ENCODE measurements around the gene TUBGCP6. TPM values are rescaled to one million over a fixed set of nuclear protein-coding genes. Genes with fewer than 3 reads are reported as not detected.

Gene TUBGCP6
- total RNA-seq, 1 experiment from 2014 or later: 38.6 TPM

- TF ChIP-seq ZFX (IDR thresholded peaks at IDR 0.05): no peak
- TF ChIP-seq YY1 (IDR thresholded peaks at IDR 0.05; ENCODE audit: extremely low read depth, insufficient replicate concordance, low read depth, low read length): no peak
- TF ChIP-seq ATF3 (IDR thresholded peaks at IDR 0.05): no peak
- TF ChIP-seq MAX (IDR thresholded peaks at IDR 0.05): no peak
- no peak for TF ChIP-seq CEBPB (IDR thresholded peaks at IDR 0.05; ENCODE audit: low read depth)
- TF ChIP-seq TCF7L2 (IDR thresholded peaks at IDR 0.05; ENCODE audit: borderline replicate concordance, extremely low read depth, insufficient read depth, insufficient read length): no peak
- no peak for TF ChIP-seq RAD21 (IDR thresholded peaks at IDR 0.05; ENCODE audit: low read depth)
- Histone ChIP-seq H3K9ac (ENCODE audit: low read length) (0 out of 2 replicates have a peak overlapping the region, but pooled peaks have one; percentile 67), H3K36me3 (ENCODE audit: control insufficient read depth in 1 of 2, insufficient read depth in 2 of 2, low read length in 2 of 2) (peaks cover 2 to 18% of the 10 kb centered on the region in 2 experiments; a peak in 3 of 4 replicates), H3K27ac (ENCODE audit: low read depth, low read length) (peak overlapping the region; percentile 22), H3K27me3 (ENCODE audit: insufficient read depth, low read length) (no peaks in the 10 kb centered on the region), H3K4me1 (ENCODE audit: control insufficient read depth in 1 of 2, insufficient read depth in 2 of 2, low read length in 2 of 2) (peaks cover 9 to 19% of the 10 kb centered on the region in 2 experiments; a peak in 3 of 4 replicates), H3K9me3 (ENCODE audit: control insufficient read depth in 1 of 2, insufficient read depth in 1 of 2, low read depth in 1 of 2, low read length in 2 of 2) (peaks cover 0 to 8% of the 10 kb centered on the region in 2 experiments; a peak in 1 of 4 replicates), H3K79me2 (ENCODE audit: insufficient read depth, low read length) (peaks cover 14% of the 10 kb centered on the region), H4K20me1 (ENCODE audit: insufficient read depth) (no peaks in the 10 kb centered on the region), H3K9me2 (ENCODE audit: insufficient read depth) (no peaks in the 10 kb centered on the region), H3K4me2 (ENCODE audit: low read length) (peak overlapping the region; percentile 95), H3K4me3 (replicated peaks in 1 of 2; ENCODE audit: low read depth in 1 of 2, low read length in 2 of 2) (no peak overlapping the region), H2AFZ (ENCODE audit: low read depth, low read length, poor library complexity, severe bottlenecking) (no peak overlapping the region)
- RAD21 ChIA-PET (ENCODE audit: low non-redundant PET in 1 of 2, low total read pairs in 2 of 2, uncharacterized antibody in 2 of 2, unreplicated experiment in 2 of 2): no interaction called here
- intact Hi-C loops (cut with micrococcal nuclease): no loop called here
- ATAC-seq (no peak), DNase-seq (ENCODE audit: low read depth, low spot score) (no peak)
- BruUV-seq (replicated peaks): no TSS peak
- POLR2A ChIA-PET: no interaction called here
- CTCF ChIA-PET: interaction anchor here (1.7 kb wide), 1 partner anchor 9 kb away, joined by 4 read pairs; no protein-coding TSS in a partner anchor
Observed at GRCh38 chr22:50199251-50199721, 45.5 kb downstream of the TUBGCP6 start.

GRCh38 chr22:50198624-50199017 is 46.2 kb downstream of the TUBGCP6 start:
- no TSS peak for BruUV-seq (replicated peaks)
- no peak for TF ChIP-seq SP1 (IDR thresholded peaks at IDR 0.05; ENCODE audit: low read depth)
- no peak for TF ChIP-seq EZH2 (IDR thresholded peaks at IDR 0.05)
- TF ChIP-seq POLR2AphosphoS5 (IDR thresholded peaks at IDR 0.05; ENCODE audit: low read depth, low read length): no peak
- no peak for TF ChIP-seq EZH2phosphoT487 (IDR thresholded peaks at IDR 0.05; ENCODE audit: borderline replicate concordance)
- TF ChIP-seq ELF1 (IDR thresholded peaks at IDR 0.05; ENCODE audit: borderline replicate concordance, low read depth): no peak
- TF ChIP-seq ZNF274 (IDR thresholded peaks at IDR 0.05; ENCODE audit: low read depth, low read length): no peak
- TF ChIP-seq SIN3A (IDR thresholded peaks at IDR 0.05; ENCODE audit: low read depth): no peak
- no peak for TF ChIP-seq FOSL1 (IDR thresholded peaks at IDR 0.05; ENCODE audit: low read depth)
- no peak for TF ChIP-seq CEBPB (IDR thresholded peaks at IDR 0.05; ENCODE audit: low read depth)
- no peak for TF ChIP-seq REST (IDR thresholded peaks at IDR 0.05; ENCODE audit: low read depth)
- TF ChIP-seq MAX (IDR thresholded peaks at IDR 0.05): no peak
- TF ChIP-seq TCF7L2 (IDR thresholded peaks at IDR 0.05; ENCODE audit: borderline replicate concordance, extremely low read depth, insufficient read depth, insufficient read length): no peak
- no peak for TF ChIP-seq RAD21 (IDR thresholded peaks at IDR 0.05; ENCODE audit: low read depth)
- Histone ChIP-seq H3K9me3 (ENCODE audit: control insufficient read depth in 1 of 2, insufficient read depth in 1 of 2, low read depth in 1 of 2, low read length in 2 of 2) (peaks cover 0 to 6% of the 10 kb centered on the region in 2 experiments; a peak in 1 of 4 replicates), H3K4me2 (ENCODE audit: low read length) (no peak overlapping the region), H4K20me1 (ENCODE audit: insufficient read depth) (no peaks in the 10 kb centered on the region), H3K27me3 (ENCODE audit: insufficient read depth, low read length) (no peaks in the 10 kb centered on the region), H3K4me3 (replicated peaks in 1 of 2; ENCODE audit: low read depth in 1 of 2, low read length in 2 of 2) (no peak overlapping the region), H3K4me1 (ENCODE audit: control insufficient read depth in 1 of 2, insufficient read depth in 2 of 2, low read length in 2 of 2) (peaks cover 9 to 19% of the 10 kb centered on the region in 2 experiments; a peak in 3 of 4 replicates), H3K79me2 (ENCODE audit: insufficient read depth, low read length) (peaks cover 20% of the 10 kb centered on the region), H2AFZ (ENCODE audit: low read depth, low read length, poor library complexity, severe bottlenecking) (no peak overlapping the region), H3K36me3 (ENCODE audit: control insufficient read depth in 1 of 2, insufficient read depth in 2 of 2, low read length in 2 of 2) (peaks cover 2 to 14% of the 10 kb centered on the region in 2 experiments; a peak in 3 of 4 replicates), H3K9me2 (ENCODE audit: insufficient read depth) (no peaks in the 10 kb centered on the region), H3K27ac (ENCODE audit: low read depth, low read length) (no peak overlapping the region; the same call in 1 of the 2 replicates), H3K9ac (ENCODE audit: low read length) (no peak overlapping the region)
- DNase-seq (ENCODE audit: low read depth, low spot score): no peak
- ChIA-PET POLR2A (no interaction called here), CTCF (interaction anchor here (1.7 kb wide), 1 partner anchor 8 kb away, joined by 4 read pairs; no protein-coding TSS in a partner anchor), RAD21 (ENCODE audit: low non-redundant PET in 1 of 2, low total read pairs in 2 of 2, uncharacterized antibody in 2 of 2, unreplicated experiment in 2 of 2) (no interaction called here)
- intact Hi-C loops (cut with micrococcal nuclease): no loop called here
- ATAC-seq: no peak

All from HCT116 (cell line).